Peyer's patch (tissue), 4 donors: ENCODE measurements around the gene FHL1.

Experiments
- CTCF ChIP-seq, 6 experiments: fragments of 450-650 bp in 4 of 6; fragments of 200-600 bp in 2 of 6; sonication (generic) in 1 of 6; IDR thresholded peaks; one replicate each; pipeline ENCODE4 v1.5.1; 2017 to 2019; ENCODE audit warnings: antibody characterized with exemption in 6 of 6, mild to moderate bottlenecking in 3 of 6, moderate library complexity in 1 of 6
- POLR2A ChIP-seq, 2 donors: fragments of 450-650 bp; IDR thresholded peaks; one replicate each; pipeline ENCODE4 v1.5.1; 2017; ENCODE audit warnings: antibody characterized with exemption in 2 of 2, mild to moderate bottlenecking in 2 of 2, moderate library complexity in 2 of 2

- no peak for TF ChIP-seq POLR2A (IDR thresholded peaks at IDR 0.05)
- no peak for TF ChIP-seq CTCF (IDR thresholded peaks at IDR 0.05)
These were observed 7.7 kb downstream of the FHL1 start for GRCh38 chrX:136154998-136155397.
